Stimulated activated CD8-positive, alpha-beta memory T cell treated with anti-CD3 and anti-CD28 coated beads, Interleukin-7, amount 100 ng/mL, for 48 hours (primary cell): ENCODE data around the gene TNFSF9.
A peak's percentile ranks its signal among the peaks of the same experiment; 100 is the strongest.
"Not testable (repeated sequence)": the region's sequence is repeated elsewhere in the genome, so short reads cannot be mapped to it uniquely, and the experiment has no call there.

Source experiments
- DNase-seq, 2 donors: peaks; one replicate each; pipeline ENCODE4 v3.0.0-alpha.2; 2020; ENCODE audit warnings: low read depth in 1 of 2; ENCODE audit errors: extremely low read depth in 1 of 2

The TNFSF9 gene

GRCh38 chr19:6531163-6531955 is 533 bp downstream of the TNFSF9 start:
- no peak for DNase-seq

DNA sequence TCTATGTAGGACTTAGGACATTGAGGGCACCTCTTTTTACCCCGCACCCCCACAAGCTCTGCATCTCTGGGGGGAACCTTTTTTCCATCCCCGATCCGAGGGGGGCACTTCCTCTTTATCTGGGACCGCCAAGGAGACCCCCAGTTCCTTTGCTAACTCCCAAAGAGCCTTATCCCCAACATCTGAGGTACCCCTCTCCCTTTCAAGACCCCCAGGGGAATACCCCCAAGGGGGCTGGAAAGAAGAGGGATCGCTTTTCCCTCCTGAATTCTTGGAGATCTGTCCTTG is 1.1 kb downstream of the TNFSF9 start:
- no peak for DNase-seq

- DNase-seq, result no peak
These were observed 1.6 kb downstream of the TNFSF9 start for GRCh38 chr19:6532244-6532999.

DNA sequence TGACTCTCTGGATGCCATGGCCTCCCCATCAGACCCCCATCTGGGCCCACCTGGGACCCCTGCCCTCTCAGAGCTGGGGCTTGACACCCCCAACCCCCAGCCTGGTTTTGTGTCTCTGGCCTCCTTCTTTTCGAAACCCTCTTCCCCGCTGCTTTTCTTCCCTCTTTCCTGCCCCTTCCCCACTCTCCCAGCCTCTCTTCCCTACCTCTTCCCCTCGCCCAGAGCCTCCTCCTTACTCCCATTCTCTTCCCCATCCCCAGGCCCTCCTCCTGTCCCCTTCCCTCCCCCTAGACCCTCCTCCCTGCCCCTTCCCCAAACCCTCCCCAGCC is 2.1 kb downstream of the TNFSF9 start:
- DNase-seq, result no peak

- no peak for DNase-seq
These were observed 3.1 kb downstream of the TNFSF9 start for GRCh38 chr19:6533746-6534418.

- no peak for DNase-seq
These were observed 3.7 kb downstream of the TNFSF9 start for GRCh38 chr19:6534451-6535093.

GRCh38 chr19:6535558-6536137 is 4.8 kb downstream of the TNFSF9 start:
- DNase-seq, result no peak

DNA sequence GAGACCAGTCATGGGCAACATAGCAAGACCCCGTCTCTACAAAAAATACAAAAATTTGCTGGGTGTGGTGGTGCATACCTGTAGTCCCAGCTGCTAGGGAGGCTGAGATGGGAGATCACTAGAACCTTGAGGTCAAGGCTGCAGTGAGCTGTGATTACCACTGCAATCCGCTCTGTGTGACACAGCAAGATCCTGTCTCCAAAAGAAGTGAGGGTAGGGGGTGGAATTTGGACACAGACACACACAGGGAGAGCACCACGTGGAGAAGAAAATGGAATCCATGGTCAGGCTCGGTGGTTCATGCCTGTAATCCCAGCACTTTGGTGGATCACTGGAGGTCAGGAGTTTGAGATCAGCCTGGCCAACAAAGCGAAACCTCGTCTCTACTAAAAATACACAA is 8.7 kb downstream of the TNFSF9 start:
- no peak for DNase-seq

- no peak for DNase-seq
These were observed 10.3 kb downstream of the TNFSF9 start for GRCh38 chr19:6540918-6541689.

DNA sequence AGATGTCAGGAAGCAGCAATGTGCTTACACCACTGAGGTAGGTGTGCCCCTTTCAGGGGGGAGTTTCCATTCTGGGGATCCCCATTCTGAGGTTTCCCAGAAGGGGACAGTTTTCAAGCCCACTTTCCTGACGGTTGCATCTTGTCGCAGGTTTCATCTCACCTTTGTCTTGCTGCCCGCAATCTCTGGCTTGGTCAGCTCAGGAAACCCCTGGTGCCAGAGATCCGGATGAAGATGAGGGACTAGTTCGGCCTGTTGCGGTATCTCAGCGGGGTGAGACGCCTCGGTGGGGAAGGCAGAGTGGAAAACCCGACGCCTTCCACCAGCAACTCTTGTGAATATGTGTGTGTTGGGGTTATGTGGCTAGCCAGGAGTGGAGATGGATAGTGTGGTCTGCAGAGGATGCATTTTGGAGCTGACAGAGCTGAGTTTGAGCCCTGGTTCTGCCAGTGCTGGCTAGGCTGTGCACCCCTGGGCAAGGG is 13.1 kb downstream of the TNFSF9 start:
- DNase-seq, result no peak

DNA sequence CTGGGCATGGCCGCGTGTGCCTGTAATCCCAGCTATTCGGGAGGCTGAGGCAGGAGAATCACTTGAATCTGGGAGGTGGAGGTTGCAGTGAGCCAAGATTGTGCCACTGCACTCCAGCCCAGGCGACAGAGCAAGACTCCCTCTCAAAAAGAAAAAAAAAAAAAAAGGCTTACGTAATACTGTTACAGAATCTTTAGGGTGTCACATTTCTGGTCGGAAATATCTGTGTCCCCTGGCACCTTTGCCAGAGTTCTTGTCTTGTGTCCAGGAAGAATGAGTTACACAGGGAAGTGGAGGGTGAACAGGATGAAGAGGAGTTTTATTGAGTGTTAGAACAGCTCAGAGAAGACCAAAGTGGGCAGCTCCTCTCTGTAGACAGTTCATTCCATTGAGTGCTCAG is 19.9 kb downstream of the TNFSF9 start:
- DNase-seq, result not testable (repeated sequence)

- no peak for DNase-seq
These were observed 20.3 kb downstream of the TNFSF9 start for GRCh38 chr19:6551091-6551490.

- DNase-seq, result peak; percentile 59 to 66
These were observed 21.0 kb downstream of the TNFSF9 start for GRCh38 chr19:6551607-6552450.

GRCh38 chr19:6556043-6556449 is 25.2 kb downstream of the TNFSF9 start:
- no peak for DNase-seq

GRCh38 chr19:6556480-6557195 is 25.8 kb downstream of the TNFSF9 start:
- no peak for DNase-seq

DNA sequence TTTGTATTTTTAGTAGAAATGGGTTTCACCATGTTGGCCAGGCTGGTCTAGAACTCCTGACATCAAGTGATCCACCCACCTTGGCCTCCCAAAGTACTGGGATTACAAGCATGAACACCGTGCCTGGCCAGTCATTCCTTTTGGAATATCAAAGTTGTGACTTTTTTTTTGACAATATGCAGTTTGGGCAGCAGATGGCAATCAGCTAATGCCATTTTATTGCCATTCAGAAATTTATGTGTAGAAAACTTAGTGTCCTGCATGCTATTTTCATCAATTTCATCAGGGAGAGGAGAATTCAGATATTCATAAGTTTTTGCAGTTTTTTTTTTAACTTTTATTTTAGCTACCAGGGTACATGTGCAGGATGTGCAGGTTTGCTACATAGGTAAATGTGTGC is 31.6 kb downstream of the TNFSF9 start:
- not testable (repeated sequence) for DNase-seq

- DNase-seq, result no peak
These were observed 33.6 kb downstream of the TNFSF9 start for GRCh38 chr19:6564393-6564792.

DNA sequence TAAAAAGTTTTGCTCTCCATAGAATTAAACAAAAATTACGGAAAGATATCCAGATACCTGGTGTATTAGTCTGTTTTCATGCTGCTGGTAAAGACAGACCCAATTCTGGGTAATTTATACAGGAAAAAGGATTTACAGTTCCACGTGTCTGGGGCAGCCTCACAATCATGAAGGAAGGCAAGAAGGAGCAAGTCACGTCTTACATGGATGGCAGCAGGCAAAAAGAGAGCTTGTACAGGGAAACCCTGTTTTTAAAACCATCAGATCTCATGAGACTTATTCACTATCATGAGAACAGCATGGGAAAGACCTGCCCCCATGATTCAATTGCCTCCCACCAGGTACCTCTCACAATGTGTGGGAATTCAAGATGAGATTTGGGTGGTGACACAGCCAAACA is 35.9 kb downstream of the TNFSF9 start:
- DNase-seq, result not testable (repeated sequence)

- DNase-seq, result no peak
These were observed 37.2 kb downstream of the TNFSF9 start for GRCh38 chr19:6568010-6568526.
